Right lung (tissue), 5 donors: ENCODE measurements around the gene SPATA19. TPM values are rescaled to one million over a fixed set of nuclear protein-coding genes. Genes with fewer than 3 reads are reported as not detected.

Experiments used
- polyA plus RNA-seq, 5 donors: library from polyadenylated mRNA; unstranded; fragments of 120-200 nt; gene quantifications; one replicate each; pipeline versions ENCODE4 v1.2.1 to v1.2.3, GENCODE V29; 2013; ENCODE audit warnings: inconsistent platforms in 1 of 5, low replicate concordance in 1 of 5; ENCODE audit not compliant: insufficient read length in 5 of 5, insufficient read depth in 1 of 5

The SPATA19 gene
- polyA plus RNA-seq, 5 donors: not detected

Other genes with a start within 250 kb of the SPATA19 start
- gene IGSF9B, start 111.5 kb upstream of the SPATA19 start, polyA plus RNA-seq: 1 to 10 TPM; 1.7 to 4.8 (median 2.0) TPM
- gene JAM3, start 223.6 kb upstream of the SPATA19 start, polyA plus RNA-seq: 10 to 100 TPM; 65.9 to 74.2 (median 71.9) TPM